Epithelial cell of esophagus (primary cell): ENCODE measurements around the gene NUDT5.

ENCODE experiments used
- DNase-seq: peaks from one replicate; pipeline ENCODE4 v3.0.0; 2010; ENCODE audit warnings: low read depth
- H3K4me3 ChIP-seq: 2 replicates; pipeline ENCODE4 v1.5.1; 2011; ENCODE audit warnings: mild to moderate bottlenecking, low read length, control low read depth
- TF ChIP-seq, protein P1 (sequence below): IDR thresholded peaks from 2 replicates; pipeline ENCODE4 v1.5.1; 2011; ENCODE audit warnings: low read depth, mild to moderate bottlenecking, low read length, control low read depth, inconsistent platforms; ENCODE audit not compliant: insufficient read depth; ENCODE audit errors: missing control alignments

NUDT5 gene

DNA sequence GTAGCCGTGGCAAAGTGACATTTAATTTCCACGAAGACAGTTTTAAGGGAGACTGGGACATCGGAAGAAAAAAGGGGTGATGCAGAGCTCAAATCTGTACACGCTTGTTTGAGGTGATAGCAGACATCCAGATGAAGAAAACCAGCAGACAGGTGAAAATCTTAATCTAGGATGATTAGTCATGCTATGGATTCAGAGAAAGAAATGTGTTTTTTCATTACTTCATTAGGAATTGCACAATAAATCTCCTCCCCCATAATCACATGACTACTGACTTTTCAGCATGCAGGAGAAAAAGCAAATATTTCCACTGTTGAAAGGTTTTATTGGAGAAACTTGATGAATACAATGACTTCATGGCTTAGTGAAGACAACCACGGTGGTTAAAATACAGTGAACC lies 2.5 kb downstream of the NUDT5 start:
- peak; percentile 77 for DNase-seq
- TF ChIP-seq, protein P1, sequence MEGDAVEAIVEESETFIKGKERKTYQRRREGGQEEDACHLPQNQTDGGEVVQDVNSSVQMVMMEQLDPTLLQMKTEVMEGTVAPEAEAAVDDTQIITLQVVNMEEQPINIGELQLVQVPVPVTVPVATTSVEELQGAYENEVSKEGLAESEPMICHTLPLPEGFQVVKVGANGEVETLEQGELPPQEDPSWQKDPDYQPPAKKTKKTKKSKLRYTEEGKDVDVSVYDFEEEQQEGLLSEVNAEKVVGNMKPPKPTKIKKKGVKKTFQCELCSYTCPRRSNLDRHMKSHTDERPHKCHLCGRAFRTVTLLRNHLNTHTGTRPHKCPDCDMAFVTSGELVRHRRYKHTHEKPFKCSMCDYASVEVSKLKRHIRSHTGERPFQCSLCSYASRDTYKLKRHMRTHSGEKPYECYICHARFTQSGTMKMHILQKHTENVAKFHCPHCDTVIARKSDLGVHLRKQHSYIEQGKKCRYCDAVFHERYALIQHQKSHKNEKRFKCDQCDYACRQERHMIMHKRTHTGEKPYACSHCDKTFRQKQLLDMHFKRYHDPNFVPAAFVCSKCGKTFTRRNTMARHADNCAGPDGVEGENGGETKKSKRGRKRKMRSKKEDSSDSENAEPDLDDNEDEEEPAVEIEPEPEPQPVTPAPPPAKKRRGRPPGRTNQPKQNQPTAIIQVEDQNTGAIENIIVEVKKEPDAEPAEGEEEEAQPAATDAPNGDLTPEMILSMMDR, result no peak
- no peak overlapping the region for H3K4me3 ChIP-seq

DNA sequence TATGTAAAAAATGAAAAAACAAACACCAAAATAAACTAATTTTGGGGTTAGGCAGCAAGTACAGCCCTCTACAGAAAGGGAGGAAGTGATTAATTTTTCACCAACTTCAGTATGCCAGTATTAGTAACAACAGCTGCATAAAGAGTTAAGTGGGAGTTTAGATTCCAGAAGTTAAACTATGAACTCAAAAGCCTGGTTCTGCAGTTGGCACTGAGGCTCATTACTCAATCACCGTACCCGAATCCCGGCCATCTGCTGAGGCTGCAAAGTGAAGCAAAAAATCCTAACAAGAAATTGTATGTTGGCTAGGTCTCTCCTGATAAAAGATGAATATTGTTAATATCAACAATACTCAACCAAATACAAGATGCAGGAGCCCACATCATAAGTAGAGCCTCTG lies 4.0 kb downstream of the NUDT5 start:
- TF ChIP-seq, protein P1, result no peak
- DNase-seq, result no peak
- no peak overlapping the region for H3K4me3 ChIP-seq

DNA sequence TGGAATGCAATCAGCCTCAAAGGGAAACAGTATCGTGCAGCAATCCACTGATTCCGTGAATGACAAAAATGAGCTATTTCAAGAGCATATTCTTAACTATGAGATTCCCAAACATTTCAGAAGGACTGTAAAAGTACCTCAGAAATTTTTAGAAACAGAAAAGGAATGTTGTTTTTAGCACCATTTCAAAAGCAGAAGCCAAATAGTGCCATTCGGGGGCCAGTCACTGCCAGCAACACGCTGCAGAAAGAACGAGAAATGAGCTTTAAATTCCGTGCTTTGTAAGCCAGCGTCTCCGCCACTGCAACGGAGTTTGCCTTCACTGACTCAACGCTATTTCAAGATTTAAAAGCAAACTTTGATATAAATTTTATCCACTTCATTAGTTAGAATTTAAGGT lies 6.3 kb downstream of the NUDT5 start:
- no peak overlapping the region for H3K4me3 ChIP-seq
- no peak for DNase-seq
- TF ChIP-seq, protein P1, result no peak

DNA sequence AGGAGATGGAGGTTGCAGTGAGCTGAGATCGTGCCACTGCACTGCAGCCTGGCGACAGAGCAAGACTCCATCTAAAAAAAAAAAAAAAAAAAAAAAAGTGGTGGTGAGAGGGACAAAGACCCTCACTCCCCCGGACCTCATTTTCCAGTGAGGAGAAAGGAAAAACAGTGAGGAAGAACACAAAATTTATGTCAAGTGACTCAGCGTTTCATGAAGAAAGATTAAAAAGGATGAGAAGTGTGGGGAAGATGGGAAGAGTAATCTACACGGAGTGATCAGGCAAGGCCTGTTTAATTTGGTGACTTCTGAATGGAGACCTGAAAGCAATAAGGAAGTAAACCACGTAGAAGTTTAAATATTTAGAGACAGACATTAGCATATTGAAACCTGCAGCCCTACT lies 7.0 kb downstream of the NUDT5 start:
- H3K4me3 ChIP-seq, result no peak overlapping the region
- TF ChIP-seq, protein P1, result no peak
- DNase-seq, result no peak

DNA sequence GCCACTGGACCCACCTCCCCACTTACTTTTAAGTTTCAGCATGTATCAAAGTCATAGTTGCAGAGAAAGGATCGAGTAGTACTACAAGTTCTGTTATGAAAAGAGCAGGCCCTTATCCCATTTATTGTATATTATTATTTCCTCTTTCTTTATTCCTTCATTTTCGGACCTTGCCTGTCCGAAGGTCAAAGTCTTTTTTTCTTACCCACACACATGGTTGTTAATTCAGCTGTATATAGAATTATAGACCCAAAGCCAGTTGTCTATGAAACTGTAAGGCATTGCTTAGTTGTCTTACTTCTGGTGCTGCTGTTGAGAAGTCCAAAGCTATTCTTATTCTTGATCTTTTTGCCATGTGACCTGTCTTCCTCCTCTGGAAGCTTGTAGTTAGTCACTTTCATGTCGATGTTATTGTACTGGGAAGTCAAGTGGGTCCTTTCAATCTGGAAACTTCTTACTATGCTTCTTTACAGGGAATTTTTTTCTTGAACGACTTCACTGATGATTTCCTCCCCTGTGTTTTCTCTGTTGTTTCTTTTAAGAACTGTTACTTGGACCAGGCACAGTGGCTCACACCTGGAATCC lies 8.3 kb downstream of the NUDT5 start:
- H3K4me3 ChIP-seq, result no peak overlapping the region
- TF ChIP-seq, protein P1, result no peak
- DNase-seq, result no peak

DNA sequence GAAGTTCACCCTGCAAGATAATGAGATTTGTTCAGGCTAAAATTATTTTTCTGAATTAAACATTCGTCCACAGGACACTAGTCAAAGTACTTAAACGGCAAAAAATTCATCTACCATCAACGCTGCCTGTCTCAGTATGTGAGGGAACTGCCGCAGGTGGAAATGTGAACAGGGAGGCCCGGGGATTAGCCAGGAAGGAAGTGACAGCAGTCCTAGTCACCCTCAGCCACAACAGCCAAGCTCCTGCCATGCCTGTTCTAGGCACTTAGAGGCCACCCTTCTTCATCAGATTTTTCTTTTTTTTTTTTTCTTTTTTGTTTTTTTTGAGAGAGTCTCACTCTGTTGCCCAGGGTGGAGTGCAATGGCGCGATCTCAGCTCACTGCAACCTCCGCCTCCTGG lies 9.4 kb downstream of the NUDT5 start:
- peak; percentile 67 for DNase-seq
- H3K4me3 ChIP-seq, result no peak overlapping the region
- TF ChIP-seq, protein P1, result no peak

DNA sequence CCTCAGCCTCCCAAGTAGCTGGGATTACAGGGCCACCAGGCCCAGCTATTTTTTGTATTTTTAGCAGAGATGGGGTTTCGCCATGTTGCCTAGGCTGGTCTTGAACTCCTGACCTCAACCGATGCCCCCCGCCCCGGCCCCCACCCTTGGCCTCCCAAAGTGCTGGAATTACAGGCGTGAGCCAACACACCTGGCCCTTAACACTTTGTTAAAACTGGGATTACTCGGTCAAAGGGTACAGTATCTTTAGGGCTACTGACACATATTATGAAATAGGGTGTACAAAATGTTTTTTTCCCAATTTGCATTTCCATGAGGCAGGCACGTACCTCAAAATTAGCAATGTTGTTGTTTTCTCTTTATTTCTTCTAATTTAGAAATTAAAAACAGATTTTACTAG lies 11.5 kb downstream of the NUDT5 start:
- no peak for DNase-seq
- TF ChIP-seq, protein P1, result no peak
- H3K4me3 ChIP-seq, result no peak overlapping the region
